ENCODE data around the gene FBLN2.

The FBLN2 gene

DNA sequence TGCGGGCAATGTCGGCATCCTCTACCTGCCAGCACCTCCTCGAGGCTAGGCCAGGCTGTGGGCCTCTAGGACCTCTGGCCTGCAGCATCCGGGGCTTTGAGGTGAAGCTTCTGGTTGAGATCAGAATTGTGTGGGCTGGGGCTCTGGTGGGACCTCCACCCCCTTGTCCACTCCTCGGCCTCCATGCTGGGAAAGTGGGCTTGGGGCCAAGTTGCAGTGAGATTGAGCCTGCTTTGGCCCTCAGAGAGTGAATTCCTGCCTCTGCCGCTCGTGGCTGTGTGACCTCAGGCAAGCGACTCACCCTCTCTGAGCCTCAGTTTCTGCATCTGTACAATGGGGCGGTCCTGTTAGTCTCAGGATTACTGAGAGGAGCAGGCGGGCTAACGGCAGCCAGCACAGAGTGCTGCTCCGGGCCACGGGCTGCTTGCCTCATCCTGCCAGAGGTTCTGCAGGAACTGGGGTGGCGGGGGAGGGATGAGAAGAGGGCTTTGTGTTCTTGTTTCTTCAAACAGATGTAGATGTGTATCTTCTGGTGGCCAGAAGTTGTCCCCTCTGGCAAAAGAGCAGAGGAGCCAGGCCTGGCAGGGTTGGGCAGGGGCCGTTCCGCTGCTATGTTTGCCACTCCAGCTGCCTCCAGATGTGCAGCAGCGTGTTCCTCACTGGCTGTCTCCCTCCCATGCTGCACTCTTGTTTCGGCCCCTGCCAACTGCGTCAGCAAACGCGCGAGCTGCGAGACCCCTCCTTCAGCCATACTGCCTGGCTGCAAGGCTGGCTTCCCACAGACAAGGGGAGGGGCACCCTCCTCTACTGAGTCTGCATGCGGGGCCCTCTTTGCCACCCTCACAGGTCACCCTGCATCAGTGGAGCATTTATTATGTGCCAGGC is 33.7 kb downstream of the FBLN2 start:
- TF ChIP-seq, protein P1, sequence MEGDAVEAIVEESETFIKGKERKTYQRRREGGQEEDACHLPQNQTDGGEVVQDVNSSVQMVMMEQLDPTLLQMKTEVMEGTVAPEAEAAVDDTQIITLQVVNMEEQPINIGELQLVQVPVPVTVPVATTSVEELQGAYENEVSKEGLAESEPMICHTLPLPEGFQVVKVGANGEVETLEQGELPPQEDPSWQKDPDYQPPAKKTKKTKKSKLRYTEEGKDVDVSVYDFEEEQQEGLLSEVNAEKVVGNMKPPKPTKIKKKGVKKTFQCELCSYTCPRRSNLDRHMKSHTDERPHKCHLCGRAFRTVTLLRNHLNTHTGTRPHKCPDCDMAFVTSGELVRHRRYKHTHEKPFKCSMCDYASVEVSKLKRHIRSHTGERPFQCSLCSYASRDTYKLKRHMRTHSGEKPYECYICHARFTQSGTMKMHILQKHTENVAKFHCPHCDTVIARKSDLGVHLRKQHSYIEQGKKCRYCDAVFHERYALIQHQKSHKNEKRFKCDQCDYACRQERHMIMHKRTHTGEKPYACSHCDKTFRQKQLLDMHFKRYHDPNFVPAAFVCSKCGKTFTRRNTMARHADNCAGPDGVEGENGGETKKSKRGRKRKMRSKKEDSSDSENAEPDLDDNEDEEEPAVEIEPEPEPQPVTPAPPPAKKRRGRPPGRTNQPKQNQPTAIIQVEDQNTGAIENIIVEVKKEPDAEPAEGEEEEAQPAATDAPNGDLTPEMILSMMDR (IDR thresholded peaks at IDR 0.05; ENCODE audit: insufficient read depth, low read depth, low read length, missing control alignments), result no peak
- no peak overlapping the region for H3K4me3 ChIP-seq (ENCODE audit: low read depth, low read length)
- no peak for DNase-seq (ENCODE audit: low read depth)

DNA sequence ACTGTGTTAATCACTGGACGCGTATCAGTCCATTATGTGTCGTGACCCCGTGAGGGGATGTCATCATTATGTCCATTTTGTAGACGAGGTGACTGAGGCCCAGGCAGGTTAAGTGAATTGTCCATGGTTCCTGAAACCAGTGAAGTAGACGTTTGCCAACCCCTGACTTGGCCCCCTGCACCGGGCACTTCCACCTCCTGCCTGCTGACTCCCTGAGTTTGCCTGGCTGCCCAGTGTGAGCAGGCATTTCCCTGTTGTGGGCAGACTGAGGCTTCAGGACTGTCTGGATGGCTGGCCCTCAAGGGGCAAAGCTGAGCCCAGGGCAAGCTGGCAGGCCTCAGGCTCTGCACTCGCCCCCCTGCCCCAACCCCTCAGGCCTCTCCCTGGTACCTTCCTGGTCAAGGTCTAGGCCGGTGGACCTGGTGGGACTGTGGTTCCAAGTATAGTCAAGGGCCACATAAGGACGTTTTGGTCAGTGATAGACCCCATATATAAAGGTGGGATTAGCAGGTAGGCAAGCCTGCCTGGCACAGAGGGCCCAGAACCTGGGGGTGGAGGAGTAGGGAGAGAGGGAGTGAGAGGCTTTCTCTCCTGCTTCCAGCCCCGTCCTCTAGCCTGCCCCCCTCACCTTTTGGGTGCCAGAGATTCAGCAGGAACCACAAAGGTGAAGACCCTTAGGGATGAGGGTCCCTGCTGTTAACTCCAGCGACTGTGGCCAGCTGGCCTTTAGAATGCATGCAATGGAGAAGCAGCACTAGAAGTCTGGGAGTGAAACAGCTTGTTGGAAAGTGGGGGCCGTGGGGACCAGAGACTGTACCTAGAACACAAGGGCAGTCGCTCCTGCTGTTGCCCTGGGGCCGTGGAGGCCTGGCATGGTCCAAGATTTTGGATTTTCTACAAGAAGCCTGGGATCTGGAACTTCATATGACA is 34.6 kb downstream of the FBLN2 start:
- TF ChIP-seq, protein P1 (IDR thresholded peaks at IDR 0.05; ENCODE audit: insufficient read depth, low read depth, low read length, missing control alignments), result no peak
- DNase-seq (ENCODE audit: low read depth), result no peak
- H3K4me3 ChIP-seq (ENCODE audit: low read depth, low read length), result no peak overlapping the region

DNA sequence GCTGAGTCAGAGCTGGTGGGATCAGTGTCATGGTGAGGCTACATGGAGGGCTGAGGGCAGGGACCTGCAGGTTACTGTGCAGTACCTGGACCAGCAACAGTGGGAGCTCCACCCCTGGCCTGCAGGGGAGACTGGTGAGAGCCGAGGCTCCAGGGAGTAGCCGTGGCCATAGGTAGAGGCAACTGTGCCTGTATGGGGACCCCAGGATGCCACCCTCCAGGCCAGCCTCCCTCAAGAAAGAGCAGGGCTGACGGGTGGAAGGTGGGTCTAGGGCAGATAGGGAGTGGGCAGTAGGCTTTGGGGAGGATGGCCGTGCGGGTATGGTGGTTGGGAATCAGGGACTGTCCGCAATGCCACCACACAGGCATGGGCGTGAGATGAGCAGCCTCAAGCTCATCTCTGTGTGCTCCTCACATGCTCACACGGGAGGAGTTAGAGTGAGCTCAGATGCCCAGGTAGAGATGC is 35.5 kb downstream of the FBLN2 start:
- TF ChIP-seq, protein P1 (IDR thresholded peaks at IDR 0.05; ENCODE audit: insufficient read depth, low read depth, low read length, missing control alignments), result no peak
- H3K4me3 ChIP-seq (ENCODE audit: low read depth, low read length), result no peak overlapping the region
- DNase-seq (ENCODE audit: low read depth), result no peak

DNA sequence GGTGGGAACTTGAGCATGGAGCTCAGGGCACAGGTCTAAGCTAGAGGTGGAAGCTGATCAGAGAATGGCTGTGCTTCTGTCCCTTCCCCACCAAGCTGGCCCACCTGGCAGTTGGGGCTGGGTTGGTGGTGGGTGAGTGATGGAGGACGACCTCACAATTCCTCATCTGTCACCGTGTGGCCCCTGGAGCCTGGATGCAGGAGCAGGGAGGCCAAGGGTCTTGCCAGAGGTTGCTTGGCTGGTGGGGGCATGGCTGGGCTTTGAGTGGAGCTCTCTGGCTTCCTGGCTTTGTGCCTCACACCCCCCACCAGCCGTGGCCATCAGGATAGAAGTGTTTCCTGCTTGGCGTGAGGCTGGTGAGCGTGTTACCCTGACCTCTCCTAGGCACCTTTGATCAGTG is 36.0 kb downstream of the FBLN2 start:
- TF ChIP-seq, protein P1 (IDR thresholded peaks at IDR 0.05; ENCODE audit: insufficient read depth, low read depth, low read length, missing control alignments), result no peak
- H3K4me3 ChIP-seq (ENCODE audit: low read depth, low read length), result no peak overlapping the region
- DNase-seq (ENCODE audit: low read depth), result no peak

DNA sequence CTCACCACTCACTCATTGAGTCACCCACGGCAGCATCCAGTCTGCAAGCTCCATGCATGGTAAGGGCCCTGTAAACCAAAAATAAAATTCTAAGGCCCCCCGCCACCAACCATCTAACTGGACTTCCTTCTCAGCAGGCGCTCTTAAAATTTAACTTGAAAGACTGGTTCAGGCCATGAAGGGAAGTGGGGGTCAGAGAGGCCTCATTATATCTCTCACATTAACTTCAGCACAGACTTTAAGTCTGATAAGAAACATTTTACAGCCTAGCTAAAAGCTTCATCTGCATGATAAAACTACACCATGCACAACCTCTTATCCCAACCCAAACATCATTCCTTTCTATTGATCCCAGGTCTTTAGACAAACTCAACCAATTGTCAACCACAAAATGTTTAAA is 38.5 kb downstream of the FBLN2 start:
- H3K4me3 ChIP-seq (ENCODE audit: low read depth, low read length), result no peak overlapping the region
- TF ChIP-seq, protein P1 (IDR thresholded peaks at IDR 0.05; ENCODE audit: insufficient read depth, low read depth, low read length, missing control alignments), result no peak
- no peak for DNase-seq (ENCODE audit: low read depth)

DNA sequence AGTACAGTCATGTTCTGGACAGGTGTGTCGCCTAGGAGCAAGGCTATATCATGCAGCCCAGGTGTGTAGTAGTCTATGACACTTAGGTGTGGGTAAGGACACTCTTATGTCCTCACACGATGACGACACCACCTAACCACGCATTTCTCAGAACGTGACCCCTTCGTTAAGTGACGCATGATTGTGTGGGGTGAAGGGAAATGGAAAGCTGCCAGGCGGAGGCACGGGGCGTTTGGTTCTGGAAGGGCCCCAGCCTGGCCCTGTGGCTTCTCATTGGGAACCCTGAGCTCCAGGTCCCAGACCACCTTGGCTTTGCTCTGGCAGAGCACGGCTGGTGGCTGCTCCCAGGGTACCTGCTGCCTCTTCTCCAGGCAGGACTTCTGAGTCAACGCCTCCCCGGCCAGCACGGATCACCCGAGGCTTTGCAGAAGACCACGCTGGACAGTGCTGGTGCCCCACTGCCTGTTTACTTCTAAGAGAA is 39.3 kb downstream of the FBLN2 start:
- no peak overlapping the region for H3K4me3 ChIP-seq (ENCODE audit: low read depth, low read length)
- DNase-seq (ENCODE audit: low read depth), result no peak
- TF ChIP-seq, protein P1 (IDR thresholded peaks at IDR 0.05; ENCODE audit: insufficient read depth, low read depth, low read length, missing control alignments), result no peak
